Gastrocnemius medialis (tissue), 4 donors: Measurements from ENCODE around the gene MACROD2.

Experiments
- POLR2A ChIP-seq, 2 donors: fragments of 450-650 bp; IDR thresholded peaks; one replicate each; pipeline ENCODE4 v1.6.1; 2017; ENCODE audit warnings: antibody characterized with exemption in 2 of 2, mild to moderate bottlenecking in 2 of 2, moderate library complexity in 2 of 2
- TF ChIP-seq, protein P1 (sequence below), 5 experiments: fragments of 450-650 bp in 3 of 5; fragments of 200-600 bp in 2 of 5; sonication (generic) in 2 of 5; IDR thresholded peaks in 4 of 5; conservative IDR thresholded peaks in 1 of 5; 1 replicate in 4 of 5; 2 replicates in 1 of 5; pipeline ENCODE4 v1.5.1; 2016 to 2019; ENCODE audit warnings: antibody characterized with exemption in 5 of 5, mild to moderate bottlenecking in 3 of 5, moderate library complexity in 3 of 5

- TF ChIP-seq, protein P1, sequence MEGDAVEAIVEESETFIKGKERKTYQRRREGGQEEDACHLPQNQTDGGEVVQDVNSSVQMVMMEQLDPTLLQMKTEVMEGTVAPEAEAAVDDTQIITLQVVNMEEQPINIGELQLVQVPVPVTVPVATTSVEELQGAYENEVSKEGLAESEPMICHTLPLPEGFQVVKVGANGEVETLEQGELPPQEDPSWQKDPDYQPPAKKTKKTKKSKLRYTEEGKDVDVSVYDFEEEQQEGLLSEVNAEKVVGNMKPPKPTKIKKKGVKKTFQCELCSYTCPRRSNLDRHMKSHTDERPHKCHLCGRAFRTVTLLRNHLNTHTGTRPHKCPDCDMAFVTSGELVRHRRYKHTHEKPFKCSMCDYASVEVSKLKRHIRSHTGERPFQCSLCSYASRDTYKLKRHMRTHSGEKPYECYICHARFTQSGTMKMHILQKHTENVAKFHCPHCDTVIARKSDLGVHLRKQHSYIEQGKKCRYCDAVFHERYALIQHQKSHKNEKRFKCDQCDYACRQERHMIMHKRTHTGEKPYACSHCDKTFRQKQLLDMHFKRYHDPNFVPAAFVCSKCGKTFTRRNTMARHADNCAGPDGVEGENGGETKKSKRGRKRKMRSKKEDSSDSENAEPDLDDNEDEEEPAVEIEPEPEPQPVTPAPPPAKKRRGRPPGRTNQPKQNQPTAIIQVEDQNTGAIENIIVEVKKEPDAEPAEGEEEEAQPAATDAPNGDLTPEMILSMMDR (IDR thresholded peaks at IDR 0.05 in 4 of 5, conservative IDR thresholded peaks at IDR 0.05 in 1 of 5) = no peak
- no peak for TF ChIP-seq POLR2A (IDR thresholded peaks at IDR 0.05)
Observed at GRCh38 chr20:16083639-16084280, 2088.4 kb downstream of the MACROD2 start.
